Measurements from ENCODE around the gene DNER. TPM values are rescaled to one million over a fixed set of nuclear protein-coding genes. Genes with fewer than 3 reads are reported as not detected.

Gene DNER
- total and polyA plus RNA-seq, 2 of the 13 experiments (the other 11 are each of a cell fraction or from before 2014, with no cell fraction given): not detected

- CTCF ChIA-PET (ENCODE audit: low intra/inter-chr PET ratio, low total read pairs): no interaction called here
- H3K4me2 ChIP-seq (ENCODE audit: low read depth, low read length): no peak overlapping the region
- H3K9ac ChIP-seq (ENCODE audit: insufficient read depth, low read depth, low read length): no peak overlapping the region
- TF ChIP-seq BCL6 (CRISPR knock-in tag; IDR thresholded peaks at IDR 0.05): no peak
- peak; percentile 18; the same call in 1 of the 2 replicates for TF ChIP-seq RFX1 (IDR thresholded peaks at IDR 0.05)
- TF ChIP-seq KMT2A (CRISPR knock-in tag; IDR thresholded peaks at IDR 0.05): no peak
- H2AFZ ChIP-seq (ENCODE audit: low read length): no peak overlapping the region
- in situ Hi-C loops (cut with HindIII; ENCODE audit: extremely low pct_ligation_motif_present, low pct_unique_long_range_greater_than_20kb): no loop called here
- BruUV-seq (replicated peaks): no TSS peak
- POLR2A ChIA-PET: no interaction called here
- WGBS (ENCODE audit: low lambda C conversion rate): 9% methylated on average over 9 of the region's 9 CpGs
- DNase-seq (ENCODE audit: low spot score) (no peak), ATAC-seq (no peak), FAIRE-seq (no peak)
- H3K4me3 ChIP-seq (replicated peaks in 1 of 3; ENCODE audit: insufficient read depth in 1 of 3, low read depth in 2 of 3, low read length in 3 of 3): no peak overlapping the region
- H3K27me3 ChIP-seq (ENCODE audit: control insufficient read depth in 1 of 2, insufficient read depth in 2 of 2, low read length in 2 of 2): peaks cover 0 to 2% of the 10 kb centered on the region in 2 experiments; a peak in 1 of 5 replicates
- H3K27ac ChIP-seq (ENCODE audit: extremely low read length, insufficient read depth, low read length): no peak overlapping the region
- H4K20me1 ChIP-seq (ENCODE audit: insufficient read depth, low read length): no peaks in the 10 kb centered on the region
- H3K9me3 ChIP-seq (ENCODE audit: low read length): no peaks in the 10 kb centered on the region
- intact Hi-C loops (cut with micrococcal nuclease; ENCODE audit: unreplicated experiment): no loop called here
- no peaks in the 10 kb centered on the region for H3K36me3 ChIP-seq (replicated peaks in 1 of 2; ENCODE audit: control insufficient read depth in 1 of 2, insufficient read depth in 2 of 2, low read length in 2 of 2)
- no peaks in the 10 kb centered on the region for H3K79me2 ChIP-seq (ENCODE audit: insufficient read depth, low read length)
- H3K4me1 ChIP-seq (ENCODE audit: insufficient read depth, low read length): no peaks in the 10 kb centered on the region
Measured at GRCh38 chr2:229591611-229592010, 122.7 kb downstream of the DNER start.

DNA sequence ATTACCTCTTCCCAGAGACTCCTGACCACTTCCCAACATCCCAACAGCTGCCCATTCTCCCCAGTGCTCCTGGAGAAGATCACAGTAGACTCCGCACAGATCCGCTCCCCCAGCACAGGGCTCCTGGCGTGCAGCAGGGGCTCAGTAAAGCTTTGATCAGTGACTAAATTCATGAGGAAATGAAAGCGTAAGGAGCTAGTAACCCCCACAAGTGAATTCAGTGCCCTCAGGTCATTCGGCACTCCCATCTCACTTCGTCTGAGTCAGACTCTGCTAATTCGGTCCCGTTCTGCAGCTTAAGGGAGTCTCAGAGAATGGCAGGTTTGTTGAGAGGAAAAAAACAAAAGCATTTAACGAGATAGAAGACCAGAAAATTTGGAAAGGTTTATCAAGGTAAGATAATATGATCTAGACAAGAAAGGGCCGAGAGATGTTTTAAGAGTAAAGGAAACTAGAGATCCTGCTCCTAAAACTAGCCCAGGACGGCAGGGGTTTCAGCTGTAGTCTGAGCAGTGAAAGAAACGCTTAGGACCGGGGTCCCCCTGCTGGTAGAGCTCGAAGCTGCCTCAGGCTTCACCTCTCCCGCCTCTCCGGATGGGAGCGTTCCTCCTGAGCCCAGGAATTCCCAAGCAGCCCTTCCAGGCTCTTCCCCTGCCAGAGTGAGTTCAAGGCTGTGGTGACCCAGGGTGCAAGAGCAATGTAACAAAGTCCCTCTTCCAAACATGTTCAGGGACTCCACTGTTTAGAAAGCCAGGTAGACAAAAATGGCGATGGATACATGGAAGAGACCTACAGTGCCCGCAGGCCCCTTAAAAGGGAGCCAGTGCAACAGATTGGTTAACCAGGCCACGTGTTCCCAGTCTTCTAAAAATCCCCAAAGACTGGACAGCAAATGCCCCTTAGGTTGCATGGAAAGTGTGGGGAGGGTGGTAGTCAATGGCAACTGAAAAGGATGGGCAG is 127.3 kb downstream of the DNER start:
- Histone ChIP-seq H3K27me3 (ENCODE audit: control insufficient read depth in 1 of 2, insufficient read depth in 2 of 2, low read length in 2 of 2) (peaks cover 0 to 4% of the 10 kb centered on the region in 2 experiments; a peak in 1 of 5 replicates), H3K9me3 (ENCODE audit: low read length) (no peaks in the 10 kb centered on the region), H3K4me3 (replicated peaks in 1 of 3; ENCODE audit: insufficient read depth in 1 of 3, low read depth in 2 of 3, low read length in 3 of 3) (no peak overlapping the region), H2AFZ (ENCODE audit: low read length) (no peak overlapping the region), H3K4me2 (ENCODE audit: low read depth, low read length) (no peak overlapping the region), H4K20me1 (ENCODE audit: insufficient read depth, low read length) (no peaks in the 10 kb centered on the region), H3K36me3 (replicated peaks in 1 of 2; ENCODE audit: control insufficient read depth in 1 of 2, insufficient read depth in 2 of 2, low read length in 2 of 2) (no peaks in the 10 kb centered on the region), H3K79me2 (ENCODE audit: insufficient read depth, low read length) (no peaks in the 10 kb centered on the region), H3K4me1 (ENCODE audit: insufficient read depth, low read length) (no peaks in the 10 kb centered on the region), H3K9ac (ENCODE audit: insufficient read depth, low read depth, low read length) (no peak overlapping the region), H3K27ac (ENCODE audit: extremely low read length, insufficient read depth, low read length) (no peak overlapping the region)
- in situ Hi-C loops (cut with HindIII; ENCODE audit: extremely low pct_ligation_motif_present, low pct_unique_long_range_greater_than_20kb): loop anchor here (5.0 to 10.0 kb wide), 2 partner anchors 155 to 242 kb away; no protein-coding TSS in a partner anchor
- DNase-seq (ENCODE audit: low spot score) (peak; percentile 60), ATAC-seq (peak; percentile 100), FAIRE-seq (peak; percentile 75)
- ChIA-PET POLR2A (no interaction called here), CTCF (ENCODE audit: low intra/inter-chr PET ratio, low total read pairs) (interaction anchor here (1.0 to 2.5 kb wide), 4 partner anchors 156 to 1696 kb away, joined by 3 to 18 read pairs (median 6); no protein-coding TSS in a partner anchor)
- no TSS peak for BruUV-seq (replicated peaks)
- 30% methylated on average over 18 of the region's 20 CpGs for WGBS (ENCODE audit: low lambda C conversion rate)
- intact Hi-C loops (cut with micrococcal nuclease; ENCODE audit: unreplicated experiment): loop anchor here (1.0 to 5.0 kb wide), 2 partner anchors 156 to 1695 kb away; no protein-coding TSS in a partner anchor
- TF ChIP-seq ZNF24 (IDR thresholded peaks at IDR 0.05) (no peak), E2F5 (CRISPR knock-in tag; conservative IDR thresholded peaks at IDR 0.05) (0 out of 2 replicates have a peak, but pooled peaks have one; percentile 20), HNRNPLL (IDR thresholded peaks at IDR 0.05; ENCODE audit: low read depth, low read length, poor library complexity, severe bottlenecking) (no peak), ZNF788 (CRISPR knock-in tag; IDR thresholded peaks at IDR 0.05; ENCODE audit: borderline replicate concordance) (0 out of 2 replicates have a peak, but pooled peaks have one; percentile 19), SALL1 (CRISPR knock-in tag; IDR thresholded peaks at IDR 0.05) (peak; percentile 20; the same call in 1 of the 2 replicates), EED (CRISPR knock-in tag; IDR thresholded peaks at IDR 0.05) (0 out of 2 replicates have a peak, but pooled peaks have one; percentile 28)
- TF ChIP-seq, protein P1, sequence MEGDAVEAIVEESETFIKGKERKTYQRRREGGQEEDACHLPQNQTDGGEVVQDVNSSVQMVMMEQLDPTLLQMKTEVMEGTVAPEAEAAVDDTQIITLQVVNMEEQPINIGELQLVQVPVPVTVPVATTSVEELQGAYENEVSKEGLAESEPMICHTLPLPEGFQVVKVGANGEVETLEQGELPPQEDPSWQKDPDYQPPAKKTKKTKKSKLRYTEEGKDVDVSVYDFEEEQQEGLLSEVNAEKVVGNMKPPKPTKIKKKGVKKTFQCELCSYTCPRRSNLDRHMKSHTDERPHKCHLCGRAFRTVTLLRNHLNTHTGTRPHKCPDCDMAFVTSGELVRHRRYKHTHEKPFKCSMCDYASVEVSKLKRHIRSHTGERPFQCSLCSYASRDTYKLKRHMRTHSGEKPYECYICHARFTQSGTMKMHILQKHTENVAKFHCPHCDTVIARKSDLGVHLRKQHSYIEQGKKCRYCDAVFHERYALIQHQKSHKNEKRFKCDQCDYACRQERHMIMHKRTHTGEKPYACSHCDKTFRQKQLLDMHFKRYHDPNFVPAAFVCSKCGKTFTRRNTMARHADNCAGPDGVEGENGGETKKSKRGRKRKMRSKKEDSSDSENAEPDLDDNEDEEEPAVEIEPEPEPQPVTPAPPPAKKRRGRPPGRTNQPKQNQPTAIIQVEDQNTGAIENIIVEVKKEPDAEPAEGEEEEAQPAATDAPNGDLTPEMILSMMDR (CRISPR knock-in tag; IDR thresholded peaks at IDR 0.05): peak; percentile 92
- TF ChIP-seq, protein P2, sequence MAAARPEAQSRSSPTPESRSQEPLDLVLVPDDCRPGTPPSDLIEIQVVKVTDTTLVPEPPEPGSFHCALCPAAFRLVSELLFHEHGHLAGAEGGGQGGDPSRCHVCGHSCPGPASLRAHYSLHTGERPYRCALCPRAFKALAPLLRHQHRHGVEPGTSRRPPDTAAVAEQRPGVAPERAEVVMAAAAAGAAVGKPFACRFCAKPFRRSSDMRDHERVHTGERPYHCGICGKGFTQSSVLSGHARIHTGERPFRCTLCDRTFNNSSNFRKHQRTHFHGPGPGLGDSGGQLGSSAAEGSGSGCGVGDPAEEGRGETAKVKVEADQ (CRISPR knock-in tag; IDR thresholded peaks at IDR 0.05; ENCODE audit: borderline replicate concordance): 0 out of 2 replicates have a peak, but pooled peaks have one; percentile 25

Data from HepG2 (cell line).